ENCODE data around the gene CBFB.
"Not testable (repeated sequence)": the region's sequence is repeated elsewhere in the genome, so short reads cannot be mapped to it uniquely, and the experiment has no call there.

CBFB gene
- total RNA-seq: 97.6 reads per million, percentile 82 among the genes with 10 or more reads in this experiment

- DNase-seq: peak; percentile 92
These were observed at the start of gene CBFB for GRCh38 chr16:67028696-67029253. Gene CBFB, plus strand, starts transcription at chr16:67029149. Its CDS starts 259 bp downstream, at chr16:67029408.

DNA sequence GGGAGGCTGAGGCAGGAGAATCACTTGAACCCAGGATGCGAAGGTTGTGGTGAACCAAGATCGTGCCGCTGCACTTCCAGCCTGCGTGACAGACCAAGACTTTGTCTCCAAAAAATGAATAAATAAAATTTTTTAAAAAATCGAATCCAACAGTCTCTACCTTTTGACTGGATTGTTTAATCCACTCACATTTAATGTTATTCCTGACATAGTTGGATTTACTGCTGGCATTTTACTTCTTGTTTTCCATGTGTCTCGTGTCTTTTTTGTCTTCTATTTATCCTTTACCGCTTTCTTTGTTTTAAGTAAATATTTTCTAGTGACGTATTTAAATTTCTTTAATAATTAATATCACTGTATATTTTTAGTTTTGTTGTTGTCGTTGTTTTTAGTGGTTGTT is 45.9 kb upstream of the CBFB start:
- no peak for DNase-seq

DNA sequence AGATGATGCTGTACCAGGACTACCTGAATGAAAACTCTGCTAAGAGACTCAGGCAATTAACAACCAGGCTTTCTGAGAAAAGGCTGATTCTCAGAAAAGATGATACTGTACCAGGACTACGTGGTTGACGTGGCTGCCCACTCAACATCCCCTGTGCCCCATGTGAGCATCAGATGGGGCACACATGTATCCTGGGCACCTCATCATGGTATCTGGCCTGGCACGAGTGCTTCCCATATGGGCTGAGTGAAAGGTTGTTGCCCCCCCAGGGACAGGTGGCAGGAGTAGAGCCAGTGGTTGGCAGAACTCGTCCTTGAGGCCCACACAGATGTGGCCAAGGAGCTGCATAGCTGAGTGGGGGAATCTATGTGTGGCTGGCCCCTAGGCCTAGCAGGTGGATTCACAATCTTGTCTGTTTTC is 44.0 kb upstream of the CBFB start:
- DNase-seq: no peak

DNA sequence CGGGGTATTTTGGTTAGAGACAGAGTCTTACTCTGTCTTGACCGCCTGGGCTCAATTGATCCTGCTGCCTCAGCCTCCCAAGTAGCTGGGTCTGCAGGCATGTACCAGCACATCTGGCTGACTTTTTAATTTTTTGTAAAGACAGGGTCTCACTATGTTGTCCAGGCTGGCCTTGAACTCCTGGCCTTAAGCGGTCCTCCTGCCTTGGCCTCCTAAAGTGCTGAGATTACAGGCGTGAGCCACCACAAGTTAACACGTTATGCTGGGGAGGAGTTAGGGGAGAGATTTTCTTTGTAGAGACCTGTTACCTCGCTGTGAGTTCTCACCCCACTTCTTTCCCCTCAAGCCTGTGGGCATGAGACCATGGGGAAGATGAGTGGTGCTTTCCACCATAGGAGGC is 42.4 kb upstream of the CBFB start:
- no peak for DNase-seq

DNA sequence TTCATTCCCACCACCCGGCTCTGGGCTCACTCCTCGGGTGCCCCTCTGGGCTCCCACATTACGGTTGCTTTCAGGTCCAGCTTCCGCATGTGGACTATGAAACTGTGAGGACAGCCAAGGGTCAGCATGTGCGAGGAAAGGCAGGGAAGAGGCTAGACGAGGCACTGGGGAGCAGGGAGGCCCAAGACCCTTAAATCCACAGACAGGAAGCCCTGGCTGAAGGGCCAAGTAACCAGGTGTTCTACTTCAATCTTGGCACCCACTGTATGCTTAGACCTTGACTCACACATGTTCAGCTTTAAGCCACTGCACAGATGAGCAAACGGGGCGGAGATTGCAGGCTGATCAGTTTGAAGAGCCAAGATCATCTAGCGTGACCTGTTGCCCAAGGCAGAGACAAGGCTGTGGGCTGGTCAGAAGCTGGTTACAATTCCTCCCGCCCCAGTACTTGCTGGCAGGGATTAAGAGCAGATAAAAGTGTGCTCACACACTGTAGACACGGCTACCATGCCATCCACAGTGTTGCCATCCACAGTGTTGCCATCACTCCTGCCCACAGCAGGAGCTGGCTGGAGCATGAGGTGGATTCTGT is 40.7 kb upstream of the CBFB start, which contains the start of gene CES4A:
Gene CES4A (plus strand): TSS at position 393 of the 592 bp plus-strand sequence. CDS start 184 bp downstream, at position 577.
- DNase-seq: no peak

DNA sequence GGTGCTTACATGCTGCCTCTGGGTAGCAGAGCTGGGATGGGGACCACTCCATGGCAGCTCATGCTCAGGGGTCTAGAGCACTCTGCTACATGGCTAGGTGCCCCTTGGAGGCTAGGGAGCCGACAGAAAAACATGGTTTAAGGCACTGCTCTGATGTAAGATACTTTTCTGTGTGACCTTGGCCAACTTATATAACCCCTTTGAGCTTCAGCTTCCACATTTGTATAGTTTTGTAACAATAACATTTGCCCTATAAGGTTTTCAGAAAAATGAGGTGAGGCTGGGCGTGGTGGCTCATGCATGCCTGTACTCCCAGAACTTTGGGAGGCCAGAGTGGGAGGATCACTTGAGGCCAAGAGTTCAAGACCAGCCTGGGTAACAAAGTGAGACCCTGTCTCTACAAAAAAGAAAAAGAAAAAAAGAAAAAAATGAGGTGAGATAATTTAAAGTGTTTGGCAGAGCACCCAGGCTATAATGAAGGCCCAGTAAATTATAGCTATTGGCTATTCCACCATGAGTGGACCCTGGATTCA is 37.3 kb upstream of the CBFB start:
- no peak for DNase-seq

DNA sequence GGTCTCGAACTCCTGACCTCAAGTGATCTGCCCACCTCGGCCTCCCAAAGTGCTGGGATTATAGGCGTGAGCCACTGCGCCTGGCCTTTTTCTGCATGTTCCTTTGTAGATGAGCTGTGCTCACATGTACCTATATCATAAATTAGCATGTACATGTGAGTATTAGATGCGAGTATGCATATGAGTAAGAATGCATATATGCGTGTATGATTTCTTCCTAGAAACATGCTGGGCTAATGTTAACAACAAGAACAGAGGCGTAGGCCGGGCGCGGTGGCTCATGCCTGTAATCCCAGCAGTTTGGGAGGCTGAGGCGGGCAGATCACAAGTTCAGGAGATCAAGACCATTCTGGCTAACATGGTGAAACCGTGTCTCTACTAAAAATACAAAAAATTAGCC is 35.4 kb upstream of the CBFB start:
- not testable (repeated sequence) for DNase-seq

DNA sequence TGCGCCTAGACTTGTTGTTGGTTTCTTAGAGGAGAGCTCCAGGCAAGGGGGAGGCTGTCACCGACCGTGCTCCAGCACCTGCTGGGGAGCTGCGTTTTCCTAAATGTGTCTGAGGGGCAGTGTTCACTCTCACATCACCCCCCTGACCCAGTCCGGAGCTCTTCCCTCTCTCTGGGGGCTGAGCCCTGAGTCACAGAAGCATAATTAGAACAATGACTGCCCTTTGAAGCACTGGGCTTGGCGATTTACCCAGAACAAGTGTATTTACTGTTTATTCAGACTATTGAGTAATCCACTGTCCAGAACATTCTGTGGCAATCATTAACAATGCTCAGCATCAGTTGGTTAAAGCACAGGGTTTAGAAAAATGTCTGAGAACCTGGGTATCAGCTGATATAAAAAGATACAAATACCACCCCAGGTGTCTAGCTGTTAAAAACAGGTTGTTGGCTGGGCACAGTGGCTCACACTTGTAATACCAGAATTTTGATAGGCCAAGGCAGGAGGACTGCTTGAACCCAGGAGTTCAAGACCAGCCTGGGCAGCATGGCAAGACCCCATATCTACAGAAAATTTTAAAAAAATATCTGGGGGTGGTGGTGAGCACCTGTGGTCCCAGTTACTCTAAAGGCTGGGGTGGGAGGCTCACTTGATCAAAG is 32.5 kb upstream of the CBFB start:
- no peak for DNase-seq

- DNase-seq: no peak
These were observed 32.0 kb upstream of the CBFB start for GRCh38 chr16:66996983-66997358.

DNA sequence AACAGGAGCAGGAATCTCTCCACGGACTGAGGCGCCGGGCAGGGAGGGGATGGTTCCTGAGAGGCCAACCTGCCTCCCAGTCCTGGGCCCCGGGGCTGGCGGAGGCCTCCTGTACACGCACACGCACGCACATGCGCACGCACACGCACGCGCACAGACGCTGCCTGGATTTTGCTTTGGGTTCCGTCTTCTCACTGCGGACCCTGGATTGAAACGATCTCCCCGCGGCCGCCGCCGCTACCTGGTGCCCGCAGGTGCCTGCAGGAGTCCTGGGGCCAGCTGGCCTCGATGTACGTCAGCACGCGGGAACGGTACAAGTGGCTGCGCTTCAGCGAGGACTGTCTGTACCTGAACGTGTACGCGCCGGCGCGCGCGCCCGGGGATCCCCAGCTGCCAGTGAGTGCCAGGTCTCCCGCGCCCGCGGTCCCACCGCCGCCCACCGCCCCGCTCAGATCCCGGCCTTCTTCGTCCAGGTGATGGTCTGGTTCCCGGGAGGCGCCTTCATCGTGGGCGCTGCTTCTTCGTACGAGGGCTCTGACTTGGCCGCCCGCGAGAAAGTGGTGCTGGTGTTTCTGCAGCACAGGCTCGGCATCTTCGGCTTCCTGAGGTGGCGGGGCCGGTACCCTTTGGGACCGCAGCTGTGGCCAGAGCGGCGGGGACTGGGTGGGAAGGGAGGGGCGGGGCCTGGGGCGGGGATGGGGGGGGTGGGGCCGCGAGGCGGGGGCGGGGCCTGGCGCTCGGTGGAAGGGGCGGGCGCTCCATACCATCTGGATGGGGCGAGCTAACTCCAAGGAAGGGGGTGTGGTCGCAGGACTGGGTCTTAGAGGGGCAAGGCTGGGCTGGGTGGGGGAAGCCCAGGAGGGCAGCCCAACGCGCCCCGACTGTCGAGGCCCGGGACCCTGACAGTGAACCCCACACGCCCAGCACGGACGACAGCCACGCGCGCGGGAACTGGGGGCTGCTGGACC is 28.3 kb upstream of the CBFB start:
- peak; percentile 39 for DNase-seq

GRCh38 chr16:67001726-67002125 is 27.2 kb upstream of the CBFB start:
- DNase-seq: no peak

GRCh38 chr16:67006930-67007658 is 21.9 kb upstream of the CBFB start:
- no peak for DNase-seq

DNA sequence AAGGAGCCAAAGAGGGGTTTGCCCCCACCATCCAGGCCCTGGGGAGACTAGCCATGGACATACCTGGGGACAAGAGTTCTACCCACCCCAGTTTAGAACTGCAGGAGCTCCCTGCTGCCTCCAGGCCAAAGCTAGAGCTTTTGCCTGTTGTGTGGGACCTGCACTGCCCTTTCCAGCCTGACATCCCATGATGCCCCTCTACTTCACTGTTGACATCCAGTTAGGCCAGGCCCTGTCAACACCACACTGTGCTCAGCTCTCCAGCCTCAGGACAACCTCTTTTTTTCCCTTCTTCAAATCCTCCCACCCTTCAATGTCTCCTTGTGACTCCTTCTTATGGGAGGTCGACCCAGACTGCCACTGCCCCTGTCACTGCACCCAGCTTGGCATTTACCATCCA is 19.8 kb upstream of the CBFB start:
- DNase-seq: no peak

- DNase-seq: no peak
These were observed 17.7 kb upstream of the CBFB start for GRCh38 chr16:67011274-67011673.

GRCh38 chr16:67013233-67013822 is 15.6 kb upstream of the CBFB start:
- no peak for DNase-seq

GRCh38 chr16:67013823-67014633 is 14.9 kb upstream of the CBFB start:
- peak; percentile 58 for DNase-seq

GRCh38 chr16:67014634-67015312 is 14.2 kb upstream of the CBFB start:
- DNase-seq: no peak

DNA sequence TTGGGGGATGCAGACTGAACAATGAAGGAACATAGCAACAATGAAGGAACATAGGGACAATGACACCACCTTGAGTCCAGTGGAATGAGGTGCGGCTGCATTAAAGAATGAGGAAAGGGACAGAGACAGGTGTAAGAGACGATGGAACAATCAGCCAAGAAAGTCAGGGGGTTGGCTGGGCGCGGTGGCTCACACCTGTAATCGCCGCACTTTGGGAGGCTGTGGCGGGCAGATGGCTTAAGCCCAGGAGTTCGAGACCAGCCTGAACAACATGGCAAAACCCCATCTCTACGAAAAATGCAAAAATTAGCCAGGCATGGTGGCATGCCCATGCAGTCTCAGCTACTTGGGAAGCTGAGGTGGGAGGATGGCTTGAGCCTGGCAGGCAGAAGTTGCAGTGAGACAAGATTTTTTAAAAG is 13.6 kb upstream of the CBFB start:
- DNase-seq: no peak

DNA sequence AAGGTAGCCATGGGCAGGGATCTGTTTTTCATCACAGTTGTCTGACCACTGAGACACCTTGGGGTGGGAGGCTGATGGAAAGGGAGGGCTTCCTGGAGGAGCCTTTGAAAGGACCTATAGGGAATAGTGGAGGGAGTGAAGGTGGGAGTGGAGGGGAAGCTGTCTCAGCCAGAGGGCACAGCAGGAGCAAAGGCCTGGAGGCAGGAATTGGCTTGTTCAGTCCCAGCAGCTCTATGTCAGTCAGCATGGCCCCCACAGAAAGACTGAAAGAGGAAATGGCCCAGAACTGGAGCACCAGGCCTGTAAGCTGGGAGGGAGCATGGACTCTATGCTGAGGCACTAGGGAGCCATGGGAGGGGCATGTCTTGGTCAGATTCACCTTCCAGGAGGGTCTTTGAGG is 12.8 kb upstream of the CBFB start:
- no peak for DNase-seq

All from effector CD4-positive, alpha-beta T cell (primary cell).